ENCODE data around the gene KIAA1217. TPM values are rescaled to one million over a fixed set of nuclear protein-coding genes. Genes with fewer than 3 reads are reported as not detected.

KIAA1217 gene
- polyA plus RNA-seq, 2 of the 4 experiments (the other 2 are of a cell fraction): 1.5 to 2.7 TPM

GRCh38 chr10:24579448-24579847 lies 370.5 kb downstream of the KIAA1217 start:
- ChIA-PET CTCF (interaction anchor here (1.0 to 1.6 kb wide), 4 partner anchors 17 to 63 kb away, joined by 3 to 7 read pairs (median 4); no protein-coding TSS in a partner anchor), POLR2A (no interaction called here)
- TF ChIP-seq NR3C1 (IDR thresholded peaks at IDR 0.05) (no peak), RFX5 (IDR thresholded peaks at IDR 0.05) (no peak), NFE2L2 (conservative IDR thresholded peaks at IDR 0.05; ENCODE audit: low read length) (no peak), HEYL (CRISPR knock-in tag; IDR thresholded peaks at IDR 0.05) (no peak), CEBPB (IDR thresholded peaks at IDR 0.05) (no peak), MAFK (IDR thresholded peaks at IDR 0.05; ENCODE audit: partially characterized antibody) (peak; percentile 58)
- no peak overlapping the region for H3K27ac ChIP-seq
- H3K4me1 ChIP-seq: no peaks in the 10 kb centered on the region
- H3K9me3 ChIP-seq: no peaks in the 10 kb centered on the region
- FAIRE-seq: no peak
- WGBS (ENCODE audit: missing lambda C conversion rate): 87% methylated on average over 1 of the region's 1 CpG
- no peak overlapping the region for H3K4me2 ChIP-seq
- no peak for DNase-seq (ENCODE audit: low read depth in 1 of 2, low spot score in 1 of 2)
- H3K4me3 ChIP-seq: no peak overlapping the region
- ATAC-seq: no peak; a peak in 1 of 6 replicates

- FAIRE-seq (no peak), DNase-seq (ENCODE audit: low read depth in 1 of 2, low spot score in 1 of 2) (no peak), ATAC-seq (no peak; a peak in 1 of 6 replicates)
- CTCF ChIA-PET: interaction anchor here (1.2 to 1.6 kb wide), 4 partner anchors 18 to 501 kb away, joined by 3 to 7 read pairs (median 3); no protein-coding TSS in a partner anchor
- WGBS (ENCODE audit: missing lambda C conversion rate): 70% methylated on average over 4 of the region's 4 CpGs
- no peaks in the 10 kb centered on the region for H3K4me1 ChIP-seq
- no peak overlapping the region for H3K4me2 ChIP-seq
- POLR2A ChIA-PET: no interaction called here
- no peaks in the 10 kb centered on the region for H3K9me3 ChIP-seq
- TF ChIP-seq, protein P1, sequence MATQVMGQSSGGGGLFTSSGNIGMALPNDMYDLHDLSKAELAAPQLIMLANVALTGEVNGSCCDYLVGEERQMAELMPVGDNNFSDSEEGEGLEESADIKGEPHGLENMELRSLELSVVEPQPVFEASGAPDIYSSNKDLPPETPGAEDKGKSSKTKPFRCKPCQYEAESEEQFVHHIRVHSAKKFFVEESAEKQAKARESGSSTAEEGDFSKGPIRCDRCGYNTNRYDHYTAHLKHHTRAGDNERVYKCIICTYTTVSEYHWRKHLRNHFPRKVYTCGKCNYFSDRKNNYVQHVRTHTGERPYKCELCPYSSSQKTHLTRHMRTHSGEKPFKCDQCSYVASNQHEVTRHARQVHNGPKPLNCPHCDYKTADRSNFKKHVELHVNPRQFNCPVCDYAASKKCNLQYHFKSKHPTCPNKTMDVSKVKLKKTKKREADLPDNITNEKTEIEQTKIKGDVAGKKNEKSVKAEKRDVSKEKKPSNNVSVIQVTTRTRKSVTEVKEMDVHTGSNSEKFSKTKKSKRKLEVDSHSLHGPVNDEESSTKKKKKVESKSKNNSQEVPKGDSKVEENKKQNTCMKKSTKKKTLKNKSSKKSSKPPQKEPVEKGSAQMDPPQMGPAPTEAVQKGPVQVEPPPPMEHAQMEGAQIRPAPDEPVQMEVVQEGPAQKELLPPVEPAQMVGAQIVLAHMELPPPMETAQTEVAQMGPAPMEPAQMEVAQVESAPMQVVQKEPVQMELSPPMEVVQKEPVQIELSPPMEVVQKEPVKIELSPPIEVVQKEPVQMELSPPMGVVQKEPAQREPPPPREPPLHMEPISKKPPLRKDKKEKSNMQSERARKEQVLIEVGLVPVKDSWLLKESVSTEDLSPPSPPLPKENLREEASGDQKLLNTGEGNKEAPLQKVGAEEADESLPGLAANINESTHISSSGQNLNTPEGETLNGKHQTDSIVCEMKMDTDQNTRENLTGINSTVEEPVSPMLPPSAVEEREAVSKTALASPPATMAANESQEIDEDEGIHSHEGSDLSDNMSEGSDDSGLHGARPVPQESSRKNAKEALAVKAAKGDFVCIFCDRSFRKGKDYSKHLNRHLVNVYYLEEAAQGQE (IDR thresholded peaks at IDR 0.05): no peak
- TF ChIP-seq HOXB5 (CRISPR knock-in tag; IDR thresholded peaks at IDR 0.05) (no peak), MAFK (IDR thresholded peaks at IDR 0.05; ENCODE audit: partially characterized antibody) (no peak), KDM1A (IDR thresholded peaks at IDR 0.05; ENCODE audit: low read depth) (no peak), GATA3 (IDR thresholded peaks at IDR 0.05; ENCODE audit: borderline replicate concordance) (no peak), HOXB13 (CRISPR knock-in tag; IDR thresholded peaks at IDR 0.05; ENCODE audit: low read depth) (no peak), CBX8 (IDR thresholded peaks at IDR 0.05) (no peak), HDAC2 (IDR thresholded peaks at IDR 0.05) (no peak)
- H3K27ac ChIP-seq: no peak overlapping the region
- no peak overlapping the region for H3K4me3 ChIP-seq
Measured at GRCh38 chr10:24579906-24580305, 371.0 kb downstream of the KIAA1217 start.

GRCh38 chr10:24589265-24589664 lies 380.3 kb downstream of the KIAA1217 start:
- H3K4me1 ChIP-seq: no peaks in the 10 kb centered on the region
- ATAC-seq (no peak), FAIRE-seq (no peak), DNase-seq (ENCODE audit: low read depth in 1 of 2, low spot score in 1 of 2) (no peak)
- no peak overlapping the region for H3K27ac ChIP-seq
- POLR2A ChIA-PET: no interaction called here
- no peaks in the 10 kb centered on the region for H3K9me3 ChIP-seq
- H3K4me2 ChIP-seq: no peak overlapping the region
- H3K4me3 ChIP-seq: no peak overlapping the region
- CTCF ChIA-PET: no interaction called here
- 92% methylated on average over 2 of the region's 2 CpGs for WGBS (ENCODE audit: missing lambda C conversion rate)
- no peak for TF ChIP-seq FOSL2 (IDR thresholded peaks at IDR 0.05)
- no peak for TF ChIP-seq FOSL2 (CRISPR knock-in tag; IDR thresholded peaks at IDR 0.05)
- TF ChIP-seq RARB (CRISPR knock-in tag; IDR thresholded peaks at IDR 0.05): no peak
- TF ChIP-seq EHMT2 (IDR thresholded peaks at IDR 0.05; ENCODE audit: low read depth): no peak
- TF ChIP-seq E2F6 (IDR thresholded peaks at IDR 0.05; ENCODE audit: borderline replicate concordance, low read depth): no peak
- no peak for TF ChIP-seq PHF8 (IDR thresholded peaks at IDR 0.05; ENCODE audit: borderline replicate concordance, low read depth)
- no peak for TF ChIP-seq CEBPB (IDR thresholded peaks at IDR 0.05)
- TF ChIP-seq GATA3 (IDR thresholded peaks at IDR 0.05; ENCODE audit: borderline replicate concordance): no peak
- TF ChIP-seq TP53 (CRISPR knock-in tag; IDR thresholded peaks at IDR 0.05): no peak
- no peak for TF ChIP-seq ZNF302 (CRISPR knock-in tag; IDR thresholded peaks at IDR 0.05)
- TF ChIP-seq EHF (CRISPR knock-in tag; IDR thresholded peaks at IDR 0.05): no peak
- no peak for TF ChIP-seq NR3C1 (IDR thresholded peaks at IDR 0.05)
- TF ChIP-seq HOXB5 (CRISPR knock-in tag; IDR thresholded peaks at IDR 0.05): no peak
- no peak for TF ChIP-seq BCL3 (IDR thresholded peaks at IDR 0.05)
- no peak for TF ChIP-seq HDAC2 (IDR thresholded peaks at IDR 0.05)
- no peak for TF ChIP-seq POLR2AphosphoS2 (conservative IDR thresholded peaks at IDR 0.05; ENCODE audit: low read length)
- TF ChIP-seq EP300 (IDR thresholded peaks at IDR 0.05): no peak
- TF ChIP-seq, protein P1 (IDR thresholded peaks at IDR 0.05): no peak
